GM19468 (cell line): ENCODE measurements around the gene ZGPAT.
A peak's percentile ranks its signal among the peaks of the same experiment; 100 is the strongest.

Experiments
- ATAC-seq: cut with Tn5 transposase; IDR thresholded peaks from one replicate; pipeline ENCODE4 v1.9.1; 2021; ENCODE audit warnings: mild to moderate bottlenecking, moderate library complexity, moderate number of reproducible peaks; ENCODE audit not compliant: unreplicated experiment; ENCODE audit errors: extremely low read depth

The ZGPAT gene

DNA sequence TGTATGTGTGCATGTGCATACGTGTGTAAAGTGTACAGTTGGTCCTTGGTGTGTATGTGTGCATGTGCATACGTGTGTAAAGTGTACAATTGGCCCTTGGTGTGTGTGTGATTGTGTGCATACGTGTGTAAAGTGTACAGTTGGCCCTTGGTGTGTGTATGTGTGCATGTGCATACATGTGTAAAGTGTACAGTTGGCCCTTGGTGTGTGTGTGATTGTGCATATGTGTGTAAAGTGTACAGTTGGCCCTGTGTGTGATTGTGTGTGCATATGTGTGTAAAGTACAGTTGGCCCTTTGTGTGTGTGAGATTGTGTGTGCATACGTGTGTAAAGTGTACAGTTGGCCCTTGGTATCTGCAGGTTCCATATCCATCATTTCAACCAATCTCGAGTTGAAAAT, 23.6 kb downstream of the ZGPAT start:
- ATAC-seq: no peak

- no peak for ATAC-seq
Measured at GRCh38 chr20:63732118-63733095, 24.6 kb downstream of the ZGPAT start.

GRCh38 chr20:63733117-63733516, 25.3 kb downstream of the ZGPAT start:
- ATAC-seq: no peak

DNA sequence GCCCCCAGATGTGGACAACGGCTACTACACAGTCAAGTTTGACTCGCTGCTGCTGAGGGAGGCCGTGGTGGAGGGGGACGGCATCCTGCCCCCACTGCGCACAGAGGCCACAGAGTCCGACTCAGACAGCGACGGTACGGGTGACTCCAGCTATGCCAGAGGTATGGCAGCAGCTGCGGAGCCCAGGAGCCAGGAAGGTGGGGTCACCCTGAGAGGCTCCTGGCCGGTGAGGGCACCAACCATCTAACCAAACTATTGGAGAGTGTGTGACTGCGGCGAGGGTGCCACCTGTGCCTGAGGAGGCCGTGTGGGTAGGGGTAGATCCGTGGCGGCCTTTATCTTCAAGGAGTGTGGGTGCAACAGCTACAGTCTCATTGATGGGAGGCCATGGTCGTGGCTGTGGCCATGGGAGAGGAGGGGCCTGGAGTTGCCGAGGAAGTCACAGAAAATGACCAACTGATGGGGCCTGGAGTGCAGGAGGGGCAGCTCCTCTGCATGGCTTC, 25.8 kb downstream of the ZGPAT start:
- no peak for ATAC-seq

GRCh38 chr20:63734111-63734945, 26.5 kb downstream of the ZGPAT start:
- no peak for ATAC-seq

GRCh38 chr20:63734946-63735858, 27.4 kb downstream of the ZGPAT start:
- ATAC-seq: no peak

DNA sequence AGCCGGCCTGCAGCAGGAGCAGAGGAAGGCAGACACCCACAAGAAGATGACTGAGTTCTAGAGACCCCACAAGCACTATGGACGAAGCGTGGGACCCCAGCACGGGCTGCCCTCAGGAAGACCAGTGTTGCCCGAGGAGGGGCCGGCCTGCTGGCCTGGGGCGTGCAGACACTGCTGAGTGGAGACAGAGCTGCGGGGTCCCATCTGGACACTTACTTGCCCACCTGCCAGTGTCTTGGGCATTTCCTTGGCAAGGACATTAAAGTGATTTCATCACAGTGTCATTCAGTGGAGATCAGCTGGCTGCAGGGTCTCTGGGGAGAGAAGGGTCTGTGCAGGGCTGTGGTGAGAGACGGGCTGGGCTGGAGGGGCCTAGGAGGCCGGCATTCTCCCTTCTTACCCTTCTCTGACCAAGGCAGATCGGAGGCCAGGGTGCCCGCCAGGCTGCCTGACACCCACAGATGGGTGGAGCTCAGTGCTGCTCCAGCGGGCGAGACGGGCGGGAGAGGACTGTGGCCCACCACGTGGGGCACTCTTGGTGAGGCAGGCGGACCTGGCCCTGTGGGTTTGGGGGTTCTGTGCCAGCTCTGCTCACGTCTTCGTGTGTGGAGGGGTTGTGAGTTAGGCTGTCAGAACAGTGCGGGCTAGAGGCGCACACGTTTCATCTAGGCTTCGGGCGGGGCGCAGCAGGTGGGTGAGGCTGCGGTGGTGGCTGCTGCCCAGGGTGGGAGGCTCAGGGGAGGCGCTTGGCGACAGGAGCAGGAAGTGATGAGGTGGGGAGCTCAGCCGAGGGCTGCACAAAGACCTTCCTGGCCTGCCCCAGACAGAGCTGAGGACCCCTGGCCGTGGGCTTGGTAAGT, 28.2 kb downstream of the ZGPAT start, which contains the start of gene LIME1:
LIME1 (plus strand) TSS at position 806 of the 860 bp plus-strand sequence. CDS start 886 bp downstream, outside the sequence.
- ATAC-seq: peak; percentile 38

DNA sequence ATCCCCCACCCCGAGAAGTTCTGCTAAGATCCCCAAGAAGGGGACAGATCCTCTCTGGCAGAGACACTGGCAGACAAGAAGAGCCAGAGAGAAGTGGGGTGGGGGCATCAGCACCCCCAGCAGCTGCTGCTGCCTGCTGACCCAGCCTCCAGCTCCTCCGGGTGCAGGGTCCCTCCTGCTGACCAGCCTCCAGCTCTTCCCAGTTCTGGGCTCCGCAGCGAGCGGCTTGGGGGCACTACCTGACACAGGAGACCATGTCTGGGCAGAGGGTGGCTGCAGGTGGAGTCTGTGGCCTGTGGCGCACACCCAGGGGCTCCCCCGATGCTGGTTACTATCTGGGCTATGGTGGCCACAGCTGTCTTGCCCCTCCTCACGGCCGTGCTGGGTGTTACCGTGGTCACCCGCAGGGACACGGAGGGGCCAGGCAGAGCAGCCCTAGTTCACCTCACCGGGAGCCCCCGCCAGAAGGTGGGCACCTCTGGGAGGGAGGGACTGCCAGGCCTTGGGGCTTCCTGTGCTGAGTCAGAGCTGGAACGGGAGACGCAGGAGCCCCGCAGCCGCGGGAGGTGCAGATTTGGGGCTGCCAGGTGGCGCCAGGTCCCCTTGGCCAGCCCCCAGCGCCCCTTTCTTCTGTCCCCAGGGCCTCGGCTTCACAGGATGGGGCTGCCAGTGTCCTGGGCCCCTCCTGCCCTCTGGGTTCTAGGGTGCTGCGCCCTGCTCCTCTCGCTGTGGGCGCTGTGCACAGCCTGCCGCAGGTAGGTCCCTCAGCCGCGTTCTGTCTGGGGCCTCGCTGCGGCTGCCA, 29.3 kb downstream of the ZGPAT start:
- ATAC-seq: no peak

DNA sequence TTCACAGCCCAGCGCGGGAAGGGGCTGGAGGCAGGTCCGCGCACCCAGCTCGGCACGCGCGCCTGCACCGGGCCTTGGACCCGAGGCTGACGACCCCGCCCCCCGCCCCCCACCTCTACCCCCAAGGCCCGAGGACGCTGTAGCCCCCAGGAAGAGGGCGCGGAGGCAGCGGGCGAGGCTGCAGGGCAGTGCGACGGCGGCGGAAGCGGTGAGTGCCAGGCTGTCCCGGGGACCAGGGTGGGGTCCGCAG, 29.8 kb downstream of the ZGPAT start:
- no peak for ATAC-seq

DNA sequence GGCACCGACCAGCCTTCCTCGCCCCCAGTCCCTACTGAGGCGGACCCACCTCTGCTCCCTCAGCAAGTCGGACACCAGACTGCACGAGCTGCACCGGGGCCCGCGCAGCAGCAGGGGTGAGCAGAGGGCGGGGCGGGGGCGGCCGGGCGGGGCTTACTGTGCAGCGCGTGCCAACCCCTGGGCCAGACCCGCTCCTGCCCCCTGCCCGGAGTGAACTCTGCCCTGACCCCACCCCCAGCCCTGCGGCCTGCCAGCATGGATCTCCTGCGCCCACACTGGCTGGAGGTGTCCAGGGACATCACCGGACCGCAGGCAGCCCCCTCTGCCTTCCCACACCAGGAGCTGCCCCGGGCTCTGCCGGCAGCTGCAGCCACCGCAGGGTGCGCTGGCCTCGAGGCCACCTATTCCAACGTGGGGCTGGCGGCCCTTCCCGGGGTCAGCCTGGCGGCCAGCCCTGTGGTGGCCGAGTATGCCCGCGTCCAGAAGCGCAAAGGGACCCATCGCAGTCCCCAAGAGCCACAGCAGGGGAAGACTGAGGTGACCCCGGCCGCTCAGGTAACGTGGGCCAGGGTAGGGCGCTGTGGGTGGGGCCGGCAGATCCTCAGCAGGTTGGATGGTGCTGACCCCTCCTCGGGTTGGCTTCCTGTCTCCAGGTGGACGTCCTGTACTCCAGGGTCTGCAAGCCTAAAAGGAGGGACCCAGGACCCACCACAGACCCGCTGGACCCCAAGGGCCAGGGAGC, 30.3 kb downstream of the ZGPAT start:
- no peak for ATAC-seq

DNA sequence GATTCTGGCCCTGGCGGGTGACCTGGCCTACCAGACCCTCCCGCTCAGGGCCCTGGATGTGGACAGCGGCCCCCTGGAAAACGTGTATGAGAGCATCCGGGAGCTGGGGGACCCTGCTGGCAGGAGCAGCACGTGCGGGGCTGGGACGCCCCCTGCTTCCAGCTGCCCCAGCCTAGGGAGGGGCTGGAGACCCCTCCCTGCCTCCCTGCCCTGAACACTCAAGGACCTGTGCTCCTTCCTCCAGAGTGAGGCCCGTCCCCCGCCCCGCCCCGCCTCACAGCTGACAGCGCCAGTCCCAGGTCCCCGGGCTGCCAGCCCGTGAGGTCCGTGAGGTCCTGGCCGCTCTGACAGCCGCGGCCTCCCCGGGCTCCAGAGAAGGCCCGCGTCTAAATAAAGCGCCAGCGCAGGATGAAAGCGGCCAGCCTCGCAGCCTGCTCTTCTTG, 30.9 kb downstream of the ZGPAT start:
- ATAC-seq: no peak

DNA sequence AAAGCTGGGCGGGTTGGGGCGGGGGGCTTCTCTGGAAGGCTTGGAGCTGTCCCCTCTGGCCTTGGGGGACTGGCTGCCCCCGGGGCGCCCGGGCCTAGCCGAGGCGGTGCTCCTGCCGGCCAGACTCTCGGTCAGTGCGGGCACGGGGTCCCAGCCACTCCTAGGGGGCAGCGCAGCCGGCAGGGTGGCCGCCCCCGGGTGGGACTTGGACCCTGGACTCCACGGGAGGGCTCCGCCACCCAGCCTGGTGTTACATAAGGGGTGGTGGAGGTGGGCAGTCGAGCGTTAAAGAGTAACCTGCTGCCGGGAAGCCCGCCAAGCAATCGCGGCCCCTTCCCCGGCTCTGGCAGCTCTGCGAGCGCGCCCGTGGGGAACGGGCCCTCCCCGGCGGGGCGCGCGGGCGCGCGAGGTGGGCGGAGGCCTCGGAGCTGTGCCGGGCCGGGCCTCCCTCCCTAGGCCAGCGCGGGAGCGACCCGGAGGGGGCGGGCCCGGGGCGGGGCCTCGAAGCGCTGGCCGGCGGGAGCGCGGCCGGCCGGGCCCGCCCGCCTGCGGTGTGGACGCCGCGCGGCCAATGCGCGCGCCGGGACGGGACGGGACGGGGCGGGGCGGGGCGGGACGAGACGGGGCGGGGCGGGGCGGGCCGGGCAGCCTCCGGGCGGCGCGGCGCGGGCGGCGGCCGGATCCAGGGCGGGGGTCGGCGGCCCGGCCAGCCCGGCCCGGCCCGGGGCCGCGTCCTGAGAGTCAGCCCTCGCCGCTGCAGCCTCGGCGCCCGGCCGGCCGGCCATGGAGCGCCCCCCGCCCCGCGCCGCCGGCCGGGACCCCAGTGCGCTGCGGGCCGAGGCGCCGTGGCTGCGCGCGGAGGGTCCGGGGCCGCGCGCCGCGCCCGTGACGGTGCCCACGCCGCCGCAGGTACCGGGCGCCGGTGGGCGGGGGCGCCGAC, 31.6 kb downstream of the ZGPAT start, which contains the start of gene SLC2A4RG:
SLC2A4RG (plus strand) TSS at position 647 of the 940 bp plus-strand sequence; CDS start at position 784, 137 bp downstream.
- peak; percentile 22 for ATAC-seq

GRCh38 chr20:63740070-63740626, 32.3 kb downstream of the ZGPAT start:
- ATAC-seq: no peak

DNA sequence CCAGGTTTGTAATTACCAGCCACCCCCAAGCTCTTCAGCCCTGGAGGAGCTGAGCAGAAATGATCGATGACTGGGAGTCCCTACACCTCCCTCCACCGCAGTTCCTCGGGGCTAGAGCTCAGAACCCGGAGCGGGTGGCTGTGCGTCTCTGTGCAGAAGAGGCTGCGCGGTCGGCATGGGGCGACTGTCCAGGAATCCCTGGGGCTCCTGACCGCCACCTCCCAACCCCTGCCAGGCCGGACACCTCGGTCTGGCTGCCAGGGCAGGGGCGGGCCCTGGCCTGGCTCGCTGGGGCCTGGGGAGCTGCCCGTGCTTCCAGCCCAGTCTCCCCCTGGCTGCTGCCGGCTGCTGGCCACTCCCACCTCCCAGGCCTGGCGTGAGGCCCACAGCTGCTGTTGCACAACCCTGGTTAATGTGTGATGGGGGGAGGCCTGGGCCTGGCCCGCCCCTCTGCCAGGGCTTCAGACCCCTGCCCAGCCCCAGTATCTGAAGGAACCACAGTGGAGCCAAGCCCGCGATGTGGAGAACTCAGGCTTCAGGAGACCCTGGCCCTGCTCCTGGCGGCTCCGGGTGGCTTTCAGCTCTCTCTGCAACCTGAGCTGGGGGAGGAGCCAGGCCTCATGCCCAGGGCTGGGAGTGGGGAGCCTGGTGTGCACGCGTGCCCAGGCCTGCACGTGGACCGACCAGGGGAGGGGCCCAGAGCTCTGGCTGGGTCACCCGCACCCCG, 33.0 kb downstream of the ZGPAT start:
- no peak for ATAC-seq

- ATAC-seq: no peak
Measured at GRCh38 chr20:63741354-63741675, 33.5 kb downstream of the ZGPAT start.
